CD4-positive, alpha-beta T cell treated with Interleukin-4 for 1 hour (primary cell): ENCODE results near the gene GYG2.

Experiments
- DNase-seq, 2 donors: peaks; one replicate each; pipeline ENCODE4 v3.0.0-alpha.2; 2020 to 2022

Gene GYG2

GRCh38 chrX:2819345-2820135 lies 9.2 kb upstream of the GYG2 start:
- DNase-seq: no peak

- DNase-seq: no peak
Observed at GRCh38 chrX:2820136-2820771, 8.5 kb upstream of the GYG2 start.

- DNase-seq: no peak
Observed at GRCh38 chrX:2823795-2824386, 4.8 kb upstream of the GYG2 start.

- DNase-seq: no peak
Observed at GRCh38 chrX:2824886-2825285, 3.8 kb upstream of the GYG2 start.

GRCh38 chrX:2828959-2829411 lies 255 bp downstream of the GYG2 start:
- DNase-seq: no peak

- DNase-seq: no peak
Observed at GRCh38 chrX:2829469-2830246, 928 bp downstream of the GYG2 start.

- no peak for DNase-seq
Observed at GRCh38 chrX:2831471-2832228, 2.9 kb downstream of the GYG2 start.

GRCh38 chrX:2837961-2838360 lies 9.2 kb downstream of the GYG2 start:
- DNase-seq: no peak

GRCh38 chrX:2840961-2841360 lies 12.2 kb downstream of the GYG2 start:
- no peak for DNase-seq

- no peak for DNase-seq
Observed at GRCh38 chrX:2841537-2841936, 12.8 kb downstream of the GYG2 start.

GRCh38 chrX:2846992-2847391 lies 18.3 kb downstream of the GYG2 start:
- no peak for DNase-seq

GRCh38 chrX:2848871-2849301 lies 20.2 kb downstream of the GYG2 start:
- DNase-seq: no peak

GRCh38 chrX:2854918-2855317 lies 26.2 kb downstream of the GYG2 start:
- no peak for DNase-seq

- DNase-seq: no peak
Observed at GRCh38 chrX:2855761-2856160, 27.0 kb downstream of the GYG2 start.

GRCh38 chrX:2857566-2857965 lies 28.8 kb downstream of the GYG2 start:
- no peak for DNase-seq

GRCh38 chrX:2859197-2859797 lies 30.6 kb downstream of the GYG2 start:
- no peak for DNase-seq

GRCh38 chrX:2862404-2862803 lies 33.7 kb downstream of the GYG2 start:
- no peak for DNase-seq

GRCh38 chrX:2863646-2864045 lies 34.9 kb downstream of the GYG2 start:
- DNase-seq: no peak

GRCh38 chrX:2867206-2867605 lies 38.5 kb downstream of the GYG2 start:
- DNase-seq: no peak

- no peak for DNase-seq
Observed at GRCh38 chrX:2870650-2871049, 41.9 kb downstream of the GYG2 start.

GRCh38 chrX:2871831-2872230 lies 43.1 kb downstream of the GYG2 start:
- DNase-seq: no peak

- no peak for DNase-seq
Observed at GRCh38 chrX:2872671-2873277, 44.0 kb downstream of the GYG2 start.
